Daoy (cell line): Measurements from ENCODE around the gene TM7SF3. TPM values are rescaled to one million over a fixed set of nuclear protein-coding genes. Genes with fewer than 3 reads are reported as not detected.
"Not testable (repeated sequence)": the region's sequence is repeated elsewhere in the genome, so short reads cannot be mapped to it uniquely, and the experiment has no call there.

Experiments used
- DNase-seq: peaks from one replicate; pipeline ENCODE4 v3.0.0-alpha.2; 2015; ENCODE audit warnings: low read depth
- total RNA-seq: library from RNA; depleted of rRNA; stranded (reverse); fragments of >200 nt; shearing (Covaris generic); gene quantifications from 2 replicates; pipeline ENCODE4 v1.2.3, GENCODE V29; 2014; rRNA removed

Gene TM7SF3
- 66.8 and 69.4 TPM in 2 replicates for total RNA-seq

GRCh38 chr12:27014085-27014858, at the start of gene TM7SF3:
Gene TM7SF3, minus strand, starts transcription at chr12:27014384. Its CDS starts 216 bp downstream, at chr12:27014168.
- peak; percentile 96 for DNase-seq

GRCh38 chr12:27063250-27063851, 49.2 kb upstream of the TM7SF3 start:
- DNase-seq, result no peak

GRCh38 chr12:27061317-27061716, 47.1 kb upstream of the TM7SF3 start:
- DNase-seq, result no peak

GRCh38 chr12:27060740-27061139, 46.6 kb upstream of the TM7SF3 start:
- DNase-seq, result no peak

GRCh38 chr12:27057543-27057942, 43.4 kb upstream of the TM7SF3 start:
- no peak for DNase-seq

GRCh38 chr12:27055966-27056365, 41.8 kb upstream of the TM7SF3 start:
- no peak for DNase-seq

GRCh38 chr12:27052742-27053141, 38.6 kb upstream of the TM7SF3 start:
- no peak for DNase-seq

GRCh38 chr12:27052176-27052575, 38.0 kb upstream of the TM7SF3 start:
- no peak for DNase-seq

- peak; percentile 61 for DNase-seq
Measured at GRCh38 chr12:27048822-27049752, 34.9 kb upstream of the TM7SF3 start.

- not testable (repeated sequence) for DNase-seq
Measured at GRCh38 chr12:27042018-27042417, 27.8 kb upstream of the TM7SF3 start.

- not testable (repeated sequence) for DNase-seq
Measured at GRCh38 chr12:27040637-27041036, 26.5 kb upstream of the TM7SF3 start.

GRCh38 chr12:27034607-27035293, 20.6 kb upstream of the TM7SF3 start:
- DNase-seq, result no peak

- DNase-seq, result no peak
Measured at GRCh38 chr12:27032679-27033078, 18.5 kb upstream of the TM7SF3 start.

- no peak for DNase-seq
Measured at GRCh38 chr12:27031531-27031930, 17.3 kb upstream of the TM7SF3 start.

GRCh38 chr12:27026257-27026656, 12.1 kb upstream of the TM7SF3 start:
- DNase-seq, result no peak

GRCh38 chr12:27025116-27025515, 10.9 kb upstream of the TM7SF3 start:
- no peak for DNase-seq

GRCh38 chr12:27024291-27024690, 10.1 kb upstream of the TM7SF3 start:
- no peak for DNase-seq

- DNase-seq, result no peak
Measured at GRCh38 chr12:27020761-27021160, 6.6 kb upstream of the TM7SF3 start.

GRCh38 chr12:27018037-27018436, 3.9 kb upstream of the TM7SF3 start:
- no peak for DNase-seq

GRCh38 chr12:27017163-27017823, 3.1 kb upstream of the TM7SF3 start:
- DNase-seq, result not testable (repeated sequence)

- no peak for DNase-seq
Measured at GRCh38 chr12:27015730-27016076, 1.5 kb upstream of the TM7SF3 start.
